ENCODE data around the gene STK33. TPM values are rescaled to one million over a fixed set of nuclear protein-coding genes. Genes with fewer than 3 reads are reported as not detected.

STK33 gene
- total RNA-seq, 1 experiment from 2014 or later: 10.9 TPM

DNA sequence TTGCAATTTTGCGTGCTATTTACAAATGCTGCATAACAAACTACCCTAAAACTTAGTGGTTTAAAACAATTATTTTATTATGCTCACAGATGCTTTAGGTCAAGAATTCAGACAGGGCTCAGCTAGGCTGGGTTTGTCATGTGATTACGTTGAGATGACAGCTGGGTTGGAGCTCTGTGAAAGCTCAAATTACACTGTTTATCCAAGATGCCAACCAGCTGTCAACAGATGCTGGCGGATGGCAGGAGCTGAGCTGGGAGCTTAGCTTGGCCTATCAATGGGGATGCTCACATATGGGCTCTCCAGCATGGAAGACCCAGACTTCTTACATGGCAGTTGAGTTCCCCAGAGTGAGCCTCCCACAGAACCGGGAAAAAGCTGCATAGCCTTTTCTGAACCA is 62.7 kb downstream of the STK33 start:
- Histone ChIP-seq H3K27me3 (ENCODE audit: insufficient read depth, low read length) (no peaks in the 10 kb centered on the region), H3K4me2 (ENCODE audit: low read length) (no peak overlapping the region), H3K36me3 (ENCODE audit: control insufficient read depth in 1 of 2, insufficient read depth in 2 of 2, low read length in 2 of 2) (no peaks in the 10 kb centered on the region), H3K9ac (ENCODE audit: low read length) (no peak overlapping the region), H3K9me3 (ENCODE audit: control insufficient read depth in 1 of 2, insufficient read depth in 1 of 2, low read depth in 1 of 2, low read length in 2 of 2) (no peaks in the 10 kb centered on the region), H3K4me3 (replicated peaks in 1 of 2; ENCODE audit: low read depth in 1 of 2, low read length in 2 of 2) (no peak overlapping the region), H3K9me2 (ENCODE audit: insufficient read depth) (no peaks in the 10 kb centered on the region), H3K4me1 (ENCODE audit: control insufficient read depth in 1 of 2, insufficient read depth in 2 of 2, low read length in 2 of 2) (no peaks in the 10 kb centered on the region), H4K20me1 (ENCODE audit: insufficient read depth) (no peaks in the 10 kb centered on the region), H2AFZ (ENCODE audit: low read depth, low read length, poor library complexity, severe bottlenecking) (no peak overlapping the region), H3K27ac (ENCODE audit: low read depth, low read length) (no peak overlapping the region), H3K79me2 (ENCODE audit: insufficient read depth, low read length) (no peaks in the 10 kb centered on the region)
- DNase-seq (ENCODE audit: low read depth, low spot score): no peak
- ATAC-seq: no peak
- POLR2A ChIA-PET: no interaction called here
- intact Hi-C loops (cut with micrococcal nuclease): no loop called here
- BruUV-seq (replicated peaks): no TSS peak
- RAD21 ChIA-PET (ENCODE audit: low non-redundant PET in 1 of 2, low total read pairs in 2 of 2, uncharacterized antibody in 2 of 2, unreplicated experiment in 2 of 2): no interaction called here
- CTCF ChIA-PET: no interaction called here
- TF ChIP-seq SIN3A (IDR thresholded peaks at IDR 0.05; ENCODE audit: low read depth) (no peak), REST (IDR thresholded peaks at IDR 0.05; ENCODE audit: low read depth) (no peak), EZH2 (IDR thresholded peaks at IDR 0.05) (no peak), CEBPB (IDR thresholded peaks at IDR 0.05; ENCODE audit: low read depth) (no peak), SRF (IDR thresholded peaks at IDR 0.05; ENCODE audit: low read depth) (no peak), POLR2A (IDR thresholded peaks at IDR 0.05; ENCODE audit: borderline replicate concordance, extremely low read depth, insufficient read depth, insufficient read length) (no peak), ZNF274 (IDR thresholded peaks at IDR 0.05; ENCODE audit: low read depth, low read length) (no peak), EZH2phosphoT487 (IDR thresholded peaks at IDR 0.05; ENCODE audit: borderline replicate concordance) (no peak), ELF1 (IDR thresholded peaks at IDR 0.05; ENCODE audit: borderline replicate concordance, low read depth) (no peak), RAD21 (IDR thresholded peaks at IDR 0.05; ENCODE audit: low read depth) (no peak), JUND (IDR thresholded peaks at IDR 0.05) (no peak)
- TF ChIP-seq, protein P1, sequence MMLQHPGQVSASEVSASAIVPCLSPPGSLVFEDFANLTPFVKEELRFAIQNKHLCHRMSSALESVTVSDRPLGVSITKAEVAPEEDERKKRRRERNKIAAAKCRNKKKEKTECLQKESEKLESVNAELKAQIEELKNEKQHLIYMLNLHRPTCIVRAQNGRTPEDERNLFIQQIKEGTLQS (IDR thresholded peaks at IDR 0.05): no peak
- TF ChIP-seq, protein P2, sequence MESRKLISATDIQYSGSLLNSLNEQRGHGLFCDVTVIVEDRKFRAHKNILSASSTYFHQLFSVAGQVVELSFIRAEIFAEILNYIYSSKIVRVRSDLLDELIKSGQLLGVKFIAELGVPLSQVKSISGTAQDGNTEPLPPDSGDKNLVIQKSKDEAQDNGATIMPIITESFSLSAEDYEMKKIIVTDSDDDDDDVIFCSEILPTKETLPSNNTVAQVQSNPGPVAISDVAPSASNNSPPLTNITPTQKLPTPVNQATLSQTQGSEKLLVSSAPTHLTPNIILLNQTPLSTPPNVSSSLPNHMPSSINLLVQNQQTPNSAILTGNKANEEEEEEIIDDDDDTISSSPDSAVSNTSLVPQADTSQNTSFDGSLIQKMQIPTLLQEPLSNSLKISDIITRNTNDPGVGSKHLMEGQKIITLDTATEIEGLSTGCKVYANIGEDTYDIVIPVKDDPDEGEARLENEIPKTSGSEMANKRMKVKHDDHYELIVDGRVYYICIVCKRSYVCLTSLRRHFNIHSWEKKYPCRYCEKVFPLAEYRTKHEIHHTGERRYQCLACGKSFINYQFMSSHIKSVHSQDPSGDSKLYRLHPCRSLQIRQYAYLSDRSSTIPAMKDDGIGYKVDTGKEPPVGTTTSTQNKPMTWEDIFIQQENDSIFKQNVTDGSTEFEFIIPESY (IDR thresholded peaks at IDR 0.05; ENCODE audit: extremely low read depth, insufficient replicate concordance, low read length): no peak
